Measurements from ENCODE around the gene BIN2.
"Not testable (repeated sequence)": the region's sequence is repeated elsewhere in the genome, so short reads cannot be mapped to it uniquely, and the experiment has no call there.

Gene BIN2

DNA sequence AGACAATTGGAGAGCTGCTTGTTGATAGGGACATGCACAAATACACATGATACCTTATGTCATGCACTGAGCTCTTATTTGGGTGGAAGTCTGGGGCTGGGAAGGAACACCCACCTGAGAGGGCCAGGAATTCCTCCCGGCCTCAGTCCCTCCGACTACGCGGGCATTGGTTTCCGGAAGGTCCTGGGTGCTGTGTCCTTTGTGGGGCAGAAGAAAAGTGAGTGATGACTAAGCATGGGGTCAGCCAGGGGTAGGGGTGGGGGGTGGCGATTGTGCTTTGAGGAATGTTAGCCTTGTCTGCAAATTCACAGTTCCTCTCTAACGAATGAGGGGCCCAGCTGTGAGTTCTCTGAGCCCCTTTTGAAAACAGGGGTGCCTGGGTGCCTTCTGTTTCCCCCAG lies 21.7 kb upstream of the BIN2 start:
- no peak for FAIRE-seq

DNA sequence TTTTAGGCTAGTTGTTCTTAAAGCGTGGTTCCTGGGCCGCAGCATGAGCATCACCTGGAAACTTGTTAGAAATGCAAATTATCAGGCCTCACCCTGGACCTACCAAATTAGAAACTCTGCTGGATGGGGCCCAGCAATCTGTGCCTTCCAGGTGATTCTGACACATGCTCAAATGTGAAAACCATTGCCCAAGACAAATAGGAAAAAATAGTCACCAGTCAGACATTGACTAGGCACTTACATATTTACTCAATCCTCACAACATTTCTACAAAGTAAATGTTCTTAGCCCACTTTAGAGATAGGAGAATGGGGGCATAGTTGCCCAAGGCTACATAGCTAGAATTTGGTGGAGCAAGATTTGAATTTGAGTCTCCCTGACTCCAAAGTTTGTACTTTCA lies 19.2 kb upstream of the BIN2 start:
- FAIRE-seq = no peak

DNA sequence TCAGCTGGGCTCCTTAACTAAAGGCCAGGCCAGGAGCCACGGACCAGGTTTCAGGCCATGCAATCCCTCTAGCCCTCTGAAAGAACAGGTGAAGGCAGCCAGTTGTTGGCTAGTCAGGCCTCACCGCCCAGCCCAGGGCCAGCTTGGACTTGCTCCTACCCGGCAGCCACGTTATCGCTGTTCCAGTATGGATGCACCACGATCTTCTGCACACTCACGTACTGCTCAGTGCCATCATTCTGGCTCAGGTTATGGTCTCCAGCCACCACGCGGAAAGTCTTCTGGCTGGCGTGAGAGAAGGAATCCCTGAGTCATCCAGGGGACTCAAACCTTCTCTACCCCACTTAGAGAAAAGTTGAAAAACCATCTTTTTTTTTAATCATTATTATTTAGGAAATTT lies 18.4 kb upstream of the BIN2 start:
- no peak for FAIRE-seq

DNA sequence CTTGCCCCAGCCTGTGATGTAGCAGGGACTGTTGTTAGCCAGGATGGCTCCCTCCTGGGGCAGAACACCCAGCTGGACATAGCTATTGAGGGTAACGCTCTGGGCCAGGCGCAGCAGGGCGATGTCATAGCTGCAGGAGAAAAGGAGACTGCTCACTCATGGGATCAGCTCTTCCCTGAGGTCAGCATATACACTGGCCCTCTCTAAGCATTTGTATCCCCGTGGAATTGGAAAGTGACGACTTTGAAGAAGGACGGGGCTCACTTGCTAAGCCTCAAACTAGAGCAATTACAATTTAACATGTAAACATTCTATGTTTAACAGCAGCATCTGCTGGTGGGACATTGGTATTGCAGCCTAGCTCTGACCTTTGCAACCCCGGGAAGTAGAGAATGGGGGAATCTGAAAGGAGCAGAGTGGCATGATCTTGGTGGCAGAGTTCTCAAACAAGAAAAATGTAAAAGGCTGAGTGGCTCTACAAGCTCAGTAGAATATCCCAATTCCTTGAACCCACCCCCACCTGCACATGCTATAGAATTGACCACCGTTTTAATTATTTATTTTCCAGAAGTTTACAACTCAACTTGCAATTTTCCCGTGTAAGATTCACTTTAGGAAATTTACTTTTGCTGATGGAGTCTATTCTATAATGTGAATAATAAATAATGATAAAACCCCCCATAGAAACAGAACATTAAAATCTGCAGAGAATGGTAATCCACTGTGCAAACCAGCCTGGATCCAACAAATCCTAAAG lies 17.5 kb upstream of the BIN2 start:
- FAIRE-seq = no peak

DNA sequence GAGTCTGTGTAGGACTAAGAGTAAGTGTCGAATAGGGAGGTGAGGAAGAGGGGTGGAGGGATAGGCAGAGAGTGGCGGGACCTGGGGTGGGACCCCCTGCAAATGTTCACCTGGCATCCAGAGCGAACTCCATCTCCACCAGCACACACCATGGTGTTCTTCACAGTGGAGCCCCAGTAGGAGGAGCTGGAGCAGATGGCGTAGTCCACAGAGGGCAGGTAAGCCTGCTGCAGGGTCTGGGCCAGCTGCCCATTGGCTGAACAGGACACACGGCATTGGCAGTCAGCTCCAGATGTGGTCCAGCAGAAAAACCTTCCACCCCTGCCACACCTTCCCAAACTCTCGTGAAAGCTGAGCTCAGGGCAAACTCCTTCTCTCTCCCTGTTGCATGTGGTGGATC lies 15.8 kb upstream of the BIN2 start:
- no peak for FAIRE-seq

DNA sequence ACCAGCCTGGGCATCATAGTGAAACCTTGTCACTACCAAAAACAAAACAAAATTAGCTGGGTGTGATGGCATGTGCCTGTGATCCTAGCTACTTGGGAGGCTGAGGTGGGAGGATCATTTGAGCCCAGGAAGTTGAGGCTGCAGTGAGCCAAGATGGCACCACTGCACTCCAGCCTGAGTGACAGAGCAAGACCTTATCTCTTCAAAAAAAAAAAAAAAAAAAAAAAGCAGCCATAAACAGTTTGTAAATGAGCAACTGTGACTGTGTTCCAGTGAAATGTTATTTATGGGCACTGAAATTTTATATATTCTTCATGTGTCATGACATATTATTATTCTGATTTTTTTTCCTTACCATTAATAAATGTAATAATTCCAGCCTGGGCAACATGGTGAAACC lies 13.4 kb upstream of the BIN2 start:
- FAIRE-seq = not testable (repeated sequence)

DNA sequence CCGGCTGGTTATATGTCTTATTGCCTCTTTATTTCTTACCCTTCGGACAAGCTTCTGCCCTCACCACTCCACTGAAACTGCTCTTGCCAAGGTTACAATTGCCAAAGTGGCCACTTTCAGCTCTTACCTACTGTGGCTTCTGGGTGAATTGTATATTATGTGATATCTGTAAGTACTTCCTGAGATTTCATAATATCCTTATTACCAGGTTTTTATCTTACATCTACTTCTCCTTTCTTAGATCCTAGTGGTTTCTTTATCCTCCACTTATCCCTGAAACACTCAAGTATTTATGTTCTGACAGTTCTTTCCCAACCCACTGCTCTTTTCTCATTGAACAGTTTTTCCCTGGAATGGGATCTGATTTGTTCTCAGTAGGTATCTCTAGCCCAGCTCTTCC lies 12.0 kb upstream of the BIN2 start:
- FAIRE-seq = no peak

DNA sequence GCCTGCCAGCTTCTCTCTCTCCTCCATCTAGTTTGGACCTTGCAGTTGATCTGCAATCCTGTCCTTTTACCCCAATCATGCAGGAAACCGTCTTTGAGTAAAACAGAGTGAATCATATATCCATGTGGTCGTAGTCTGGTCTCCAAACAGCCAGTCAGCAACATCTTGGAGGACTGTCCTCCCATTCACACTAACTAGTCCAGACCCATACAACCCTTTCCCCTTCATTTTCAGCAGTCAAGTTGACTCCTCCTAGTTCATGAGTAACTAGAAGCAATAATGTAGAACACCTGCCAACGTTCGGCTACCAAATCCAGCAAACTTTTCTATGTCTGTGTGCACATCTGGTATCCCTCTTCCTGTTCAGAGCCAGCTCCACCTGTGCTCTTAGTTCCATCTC lies 10.8 kb upstream of the BIN2 start:
- FAIRE-seq = no peak

DNA sequence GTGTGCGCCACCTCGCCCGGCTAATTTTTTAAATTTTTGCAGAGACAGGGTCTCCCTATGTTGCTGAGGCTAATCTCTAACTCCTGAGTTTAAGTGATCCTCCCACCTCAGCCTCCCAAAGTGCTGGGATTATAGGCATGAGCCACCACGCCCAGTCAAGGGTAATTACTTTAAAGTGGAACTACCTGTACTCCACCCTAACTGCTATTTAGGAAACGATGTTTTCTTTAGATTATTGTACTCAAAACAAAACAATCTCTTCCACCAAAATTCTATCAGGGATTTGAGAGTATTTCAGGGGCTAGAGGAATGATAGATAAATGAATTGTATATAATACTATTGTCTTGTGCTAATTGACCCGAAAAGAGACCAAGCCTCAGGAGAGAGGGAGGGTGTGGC lies 9.6 kb upstream of the BIN2 start:
- FAIRE-seq = no peak

DNA sequence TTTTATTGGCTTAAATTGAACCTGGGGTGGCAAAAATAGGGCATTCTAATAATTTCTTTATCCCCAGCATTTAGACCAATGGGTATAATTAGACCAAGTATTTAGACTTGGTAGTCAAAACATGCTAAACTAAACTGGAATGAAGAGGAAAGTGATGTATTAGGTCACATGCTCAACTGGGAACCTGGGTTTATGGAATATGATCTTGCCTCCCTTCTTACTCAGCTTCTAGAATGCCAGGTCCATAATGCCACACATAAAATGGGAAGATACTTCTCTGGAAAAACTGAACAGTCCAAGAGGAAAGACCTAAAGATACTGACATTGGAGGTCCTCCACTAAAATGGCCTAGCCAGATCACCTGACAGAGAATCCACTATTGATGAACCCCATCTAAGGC lies 6.2 kb upstream of the BIN2 start:
- FAIRE-seq = no peak

DNA sequence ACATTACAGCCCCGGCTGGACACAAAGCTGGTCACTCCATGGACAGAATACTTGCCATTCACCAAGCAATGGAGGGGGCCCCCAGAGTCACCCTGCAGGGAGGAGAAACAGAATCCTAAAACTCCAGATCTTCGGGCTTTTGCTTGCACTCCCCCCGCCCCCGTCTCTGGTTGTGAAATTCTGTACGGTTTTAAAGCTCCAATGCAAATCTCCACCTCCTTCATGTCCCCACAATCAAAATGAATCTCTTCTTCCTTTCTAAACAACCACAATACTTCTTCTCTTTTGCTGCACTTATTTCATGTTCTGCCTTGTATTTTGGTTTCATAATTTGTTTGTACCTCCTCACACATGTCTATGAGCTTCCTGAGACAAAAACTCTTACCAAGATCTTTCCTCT lies 5.8 kb upstream of the BIN2 start:
- no peak for FAIRE-seq

DNA sequence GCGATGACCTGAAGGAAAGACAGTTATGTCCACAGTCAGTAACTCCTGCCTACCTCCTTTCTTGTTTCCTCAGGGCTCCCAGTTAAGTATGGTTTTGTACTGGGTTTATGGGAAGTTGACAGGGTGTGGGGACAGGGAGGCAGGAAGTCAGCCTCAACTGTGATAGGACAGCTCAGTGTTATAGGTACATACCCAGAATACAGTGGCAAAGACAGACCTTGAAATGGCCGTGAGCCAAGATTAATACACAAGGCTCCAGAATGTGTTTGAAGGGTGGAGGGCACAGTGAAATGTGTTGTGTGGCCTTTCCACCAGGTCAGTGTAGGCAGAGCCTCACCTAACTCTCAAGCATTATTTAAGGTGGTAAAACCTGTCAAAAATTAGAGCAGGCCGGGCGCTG lies 4.6 kb upstream of the BIN2 start:
- FAIRE-seq = no peak

DNA sequence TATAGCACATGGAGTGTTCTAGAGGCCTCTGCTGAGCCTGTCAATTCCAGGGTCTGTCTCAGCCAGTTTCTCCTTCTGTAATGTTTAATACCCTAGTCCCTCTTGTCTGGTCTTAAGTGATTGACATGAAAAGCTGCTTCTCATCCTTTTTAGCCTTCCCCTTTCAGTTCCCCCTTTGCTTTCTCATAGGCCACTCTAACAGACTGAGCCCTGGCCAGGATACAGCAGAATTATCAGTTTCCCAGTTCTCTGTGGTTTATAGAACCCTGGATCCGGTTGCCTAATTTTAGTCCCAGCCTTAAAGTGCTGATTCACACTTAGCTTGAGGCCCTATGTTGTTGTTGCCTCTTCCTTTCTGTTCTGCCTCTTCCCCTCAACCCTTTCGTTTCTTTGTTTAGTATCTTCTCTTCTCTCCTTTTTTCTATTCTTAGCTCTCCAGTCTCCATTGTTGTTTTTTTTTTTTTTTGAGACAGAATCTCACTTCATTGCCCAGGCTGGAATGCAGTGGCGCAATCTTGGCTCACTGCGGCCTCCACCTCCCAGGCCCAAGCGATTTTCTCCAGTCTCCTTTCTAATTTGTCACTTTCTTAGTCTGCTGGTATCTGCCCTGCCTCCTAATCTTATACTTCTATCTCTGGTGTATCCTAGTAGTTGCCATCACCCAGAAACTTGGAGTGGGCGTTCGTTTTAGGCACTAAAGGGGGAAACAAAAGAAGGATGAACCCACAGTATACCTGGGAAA lies 2.9 kb upstream of the BIN2 start:
- no peak for FAIRE-seq

DNA sequence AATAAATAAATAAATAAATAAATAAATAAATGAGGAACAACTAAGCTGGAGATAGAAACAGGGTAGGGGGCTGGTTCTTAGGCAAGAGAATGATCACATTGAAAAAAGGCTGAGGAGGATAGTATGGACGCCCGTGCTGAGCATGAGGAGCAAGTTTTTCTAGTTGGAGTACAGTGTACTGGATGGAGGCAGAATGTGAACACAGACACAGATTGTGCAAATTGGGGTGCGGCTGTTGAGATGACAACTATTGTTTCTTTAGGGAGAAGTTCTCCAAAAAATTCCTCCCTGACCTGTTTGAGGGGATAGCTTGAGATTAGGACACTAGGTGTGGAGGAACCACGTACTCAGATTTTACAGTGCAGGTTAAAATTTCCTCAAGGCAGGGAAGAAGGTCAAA lies 979 bp upstream of the BIN2 start:
- no peak for FAIRE-seq

DNA sequence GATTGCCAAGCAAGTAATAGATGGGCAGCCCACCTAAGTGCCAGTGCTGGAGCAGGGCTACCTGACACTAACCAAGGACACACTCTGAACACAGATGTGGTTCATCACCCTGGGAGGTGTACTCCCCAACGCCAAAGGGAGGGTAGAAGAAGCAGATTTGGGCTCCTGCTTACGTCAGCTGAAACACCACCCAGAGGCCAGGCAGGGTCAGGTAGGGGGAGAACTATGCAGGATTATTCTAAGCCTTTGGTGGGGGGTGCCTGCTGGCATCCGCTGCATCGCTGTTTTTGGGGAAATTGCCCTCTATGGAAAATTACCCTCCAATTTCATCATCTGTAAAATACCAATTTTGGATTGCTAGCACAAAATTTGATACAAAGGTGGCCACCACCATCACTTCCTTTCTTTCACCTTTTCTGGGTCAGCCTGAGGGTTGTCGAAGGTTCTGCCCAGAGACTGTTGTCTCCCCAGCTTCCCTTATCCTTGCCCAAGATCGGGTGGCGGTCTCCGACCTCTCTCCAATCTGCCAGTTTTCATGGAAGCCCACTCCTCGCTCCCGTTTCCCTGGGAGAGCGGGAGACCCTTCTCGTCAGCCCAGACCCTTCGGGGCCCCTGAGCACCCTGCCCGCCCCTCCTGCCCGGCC lies 535 bp downstream of the BIN2 start:
- no peak for FAIRE-seq

DNA sequence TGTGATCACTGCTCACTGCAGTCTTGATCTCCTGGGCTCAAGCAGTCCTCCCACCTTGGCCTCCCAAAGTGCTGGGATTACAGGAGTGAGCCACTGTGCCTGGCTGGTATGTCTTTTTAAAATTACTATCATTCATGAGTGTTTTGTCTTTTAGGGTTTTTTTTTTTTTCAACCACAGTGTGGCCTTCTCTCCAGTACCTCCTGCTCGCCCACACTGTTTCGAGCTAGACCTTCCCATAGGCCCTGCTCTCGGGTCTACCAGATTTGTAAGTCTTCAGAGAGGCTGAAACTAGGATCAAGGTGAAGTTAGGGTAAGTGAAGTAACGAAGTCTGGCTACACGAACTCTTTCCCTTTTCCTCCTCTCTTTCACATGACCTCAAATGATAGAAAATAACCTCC lies 1.5 kb downstream of the BIN2 start:
- no peak for FAIRE-seq

DNA sequence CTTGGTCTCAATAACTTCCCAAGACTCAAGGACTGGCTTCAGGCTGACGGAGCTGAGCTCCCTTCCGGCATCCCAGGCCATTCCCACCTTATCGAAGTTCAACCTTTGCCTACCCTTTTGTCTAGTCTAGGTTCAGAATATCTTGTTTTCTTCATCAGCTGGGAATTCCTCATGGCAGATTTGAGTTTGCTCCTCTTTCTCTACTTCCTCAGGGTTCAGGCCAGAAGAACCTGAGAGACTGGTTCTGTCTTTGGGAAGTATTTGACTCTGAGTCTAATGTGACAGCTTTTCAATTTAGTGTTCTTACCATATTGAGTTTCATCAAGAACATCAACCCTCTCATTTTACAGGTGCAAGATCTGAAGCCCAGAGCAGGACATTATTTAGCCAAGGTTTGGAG lies 2.1 kb downstream of the BIN2 start:
- no peak for FAIRE-seq

DNA sequence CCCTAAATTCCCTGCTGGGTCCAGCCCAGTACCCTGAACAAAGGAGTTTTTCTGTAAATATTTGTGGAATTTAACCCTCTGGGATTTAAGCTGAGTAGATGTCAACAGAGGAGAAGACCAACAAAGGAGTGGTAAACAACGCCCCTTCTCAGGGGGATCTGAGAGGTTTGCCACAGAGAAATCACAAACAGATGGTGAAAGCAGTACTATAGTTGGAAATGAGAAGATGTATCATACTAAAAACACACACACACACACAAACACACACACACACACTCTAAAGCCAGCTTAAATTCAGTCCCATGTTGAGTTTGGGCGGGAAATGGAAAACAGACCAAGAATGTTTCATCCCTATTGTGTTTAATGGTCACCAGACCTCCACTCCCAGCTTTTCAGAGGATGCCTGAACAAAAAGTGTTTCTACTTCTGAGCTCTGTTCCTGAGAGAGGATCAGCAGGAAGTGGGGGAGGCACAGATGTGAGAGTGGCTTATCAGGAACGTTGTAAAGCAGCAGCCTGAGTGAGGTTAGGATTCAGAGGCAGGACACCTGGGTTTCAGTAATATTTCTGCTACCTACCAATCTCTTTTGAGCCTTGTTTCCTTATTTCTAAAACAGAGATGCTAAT lies 3.2 kb downstream of the BIN2 start:
- FAIRE-seq = peak; percentile 15

DNA sequence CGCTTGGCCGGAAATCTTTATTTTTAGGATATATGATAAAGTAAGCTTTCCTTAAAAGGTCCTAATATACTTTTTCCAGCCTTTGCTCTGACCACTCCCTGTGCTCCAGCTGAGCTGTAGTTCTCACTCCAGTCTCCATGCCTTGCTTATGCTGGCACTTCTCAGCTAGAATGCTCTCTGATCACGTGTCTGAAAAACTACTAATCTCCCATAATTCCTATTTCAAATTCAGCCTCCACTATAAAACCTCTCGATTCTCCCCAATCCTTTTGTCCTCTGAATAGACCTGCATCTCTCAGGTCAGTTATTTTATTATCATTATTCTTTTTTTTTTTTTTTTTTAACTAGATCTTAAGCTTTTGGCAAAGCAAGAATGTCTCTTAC lies 3.7 kb downstream of the BIN2 start:
- FAIRE-seq = no peak

DNA sequence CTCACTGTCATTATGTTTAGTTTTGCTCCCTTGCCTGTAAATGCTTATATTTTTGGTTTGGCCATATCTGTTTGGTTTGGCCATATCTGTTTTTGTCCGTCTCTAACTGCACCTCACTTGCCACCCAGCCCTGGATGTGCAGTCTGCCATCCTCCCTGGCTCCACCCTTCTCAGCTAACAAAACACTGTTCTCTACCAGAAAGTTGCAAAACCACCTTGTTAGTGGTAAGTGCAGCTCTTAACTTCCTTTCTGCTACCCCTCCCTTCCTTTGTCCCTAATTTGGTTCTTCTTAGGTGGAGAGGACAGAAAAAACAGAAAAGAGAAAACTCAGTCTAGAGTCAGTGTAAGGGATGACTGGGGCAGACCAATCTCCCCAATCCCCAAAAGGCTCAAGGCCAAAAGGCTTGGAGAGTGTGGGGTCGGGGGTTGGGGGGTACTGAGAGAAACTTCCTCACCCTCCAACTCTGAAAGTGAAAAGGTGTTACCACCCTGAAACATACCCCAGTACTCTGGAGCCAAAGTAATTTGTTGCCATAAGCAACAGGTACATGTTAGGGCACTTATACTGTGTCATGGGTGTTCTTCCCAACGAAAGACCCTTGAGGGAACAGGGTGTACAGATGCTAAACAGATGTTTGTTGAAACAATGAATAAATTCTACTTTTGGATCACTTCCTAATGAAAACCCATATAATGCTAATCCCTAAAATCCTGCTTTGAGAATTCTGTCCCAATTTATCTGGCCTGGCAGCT lies 5.0 kb downstream of the BIN2 start:
- no peak for FAIRE-seq

DNA sequence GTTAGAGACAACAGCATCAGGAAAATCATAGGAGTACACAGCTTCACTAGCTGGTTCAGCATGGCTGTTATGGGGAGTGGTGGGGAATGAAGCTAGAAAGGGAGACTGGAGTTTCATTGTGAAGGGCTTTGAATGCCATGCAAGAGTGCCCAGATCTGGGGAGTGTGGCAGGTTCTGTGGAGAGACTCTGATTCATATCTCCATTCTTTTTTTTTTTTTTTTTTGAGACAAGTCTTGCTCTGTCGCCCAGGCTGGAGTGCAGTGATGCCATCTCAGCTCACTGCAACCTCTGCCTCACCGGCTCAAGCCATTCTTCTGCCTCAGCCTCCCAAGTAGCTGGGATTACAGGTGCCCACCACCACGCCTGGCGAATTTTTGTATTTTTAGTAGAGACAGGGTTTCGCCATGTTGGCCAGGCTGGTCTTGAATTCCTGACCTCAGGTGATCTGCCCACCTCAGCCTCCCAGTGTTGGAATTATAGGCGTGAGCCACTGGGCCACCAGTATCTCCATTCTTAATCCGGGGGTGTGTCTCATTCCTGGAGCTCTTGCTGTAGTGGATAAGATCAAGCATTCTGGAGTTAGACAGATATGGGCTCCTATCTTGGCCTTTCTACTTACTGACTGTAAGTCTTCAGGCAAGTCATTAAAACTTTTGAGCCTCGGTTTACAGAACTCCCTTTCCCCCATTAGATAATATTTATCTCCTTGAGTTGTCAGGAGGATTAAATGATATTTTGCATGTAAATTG lies 5.7 kb downstream of the BIN2 start:
- not testable (repeated sequence) for FAIRE-seq

DNA sequence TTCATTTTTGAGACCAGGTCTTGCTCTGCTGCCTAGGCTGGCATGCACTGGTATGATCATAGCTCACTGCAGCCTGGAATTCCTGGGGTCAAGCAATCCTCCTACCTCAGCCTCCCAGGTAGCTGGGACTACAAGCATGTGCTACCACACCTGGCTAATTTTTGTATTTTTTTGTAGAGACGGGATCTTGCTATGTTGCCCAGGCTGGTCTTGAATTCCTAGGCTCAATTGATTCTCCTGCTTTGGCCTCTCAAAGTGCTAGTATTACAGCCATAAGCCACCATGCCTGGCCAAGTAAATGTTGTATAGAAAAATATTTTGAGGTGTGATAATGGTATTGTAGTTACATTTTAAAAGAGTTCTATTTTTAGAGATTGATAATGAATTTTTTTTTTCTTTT lies 12.6 kb downstream of the BIN2 start:
- no peak for FAIRE-seq
